Activated gamma-delta T cell (primary cell): Measurements from ENCODE around the gene BTG3.

Experiments used
- DNase-seq: peaks from one replicate; lab custom pipeline; 2025; lab: John Stamatoyannopoulos, UW
- total RNA-seq, 2 donors: gene quantifications; one replicate each; lab custom pipeline; 2026; lab: John Stamatoyannopoulos, UW

Gene BTG3, protein sequence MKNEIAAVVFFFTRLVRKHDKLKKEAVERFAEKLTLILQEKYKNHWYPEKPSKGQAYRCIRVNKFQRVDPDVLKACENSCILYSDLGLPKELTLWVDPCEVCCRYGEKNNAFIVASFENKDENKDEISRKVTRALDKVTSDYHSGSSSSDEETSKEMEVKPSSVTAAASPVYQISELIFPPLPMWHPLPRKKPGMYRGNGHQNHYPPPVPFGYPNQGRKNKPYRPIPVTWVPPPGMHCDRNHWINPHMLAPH
- 22.3 to 27.6 reads per million in 2 donors for total RNA-seq

DNA sequence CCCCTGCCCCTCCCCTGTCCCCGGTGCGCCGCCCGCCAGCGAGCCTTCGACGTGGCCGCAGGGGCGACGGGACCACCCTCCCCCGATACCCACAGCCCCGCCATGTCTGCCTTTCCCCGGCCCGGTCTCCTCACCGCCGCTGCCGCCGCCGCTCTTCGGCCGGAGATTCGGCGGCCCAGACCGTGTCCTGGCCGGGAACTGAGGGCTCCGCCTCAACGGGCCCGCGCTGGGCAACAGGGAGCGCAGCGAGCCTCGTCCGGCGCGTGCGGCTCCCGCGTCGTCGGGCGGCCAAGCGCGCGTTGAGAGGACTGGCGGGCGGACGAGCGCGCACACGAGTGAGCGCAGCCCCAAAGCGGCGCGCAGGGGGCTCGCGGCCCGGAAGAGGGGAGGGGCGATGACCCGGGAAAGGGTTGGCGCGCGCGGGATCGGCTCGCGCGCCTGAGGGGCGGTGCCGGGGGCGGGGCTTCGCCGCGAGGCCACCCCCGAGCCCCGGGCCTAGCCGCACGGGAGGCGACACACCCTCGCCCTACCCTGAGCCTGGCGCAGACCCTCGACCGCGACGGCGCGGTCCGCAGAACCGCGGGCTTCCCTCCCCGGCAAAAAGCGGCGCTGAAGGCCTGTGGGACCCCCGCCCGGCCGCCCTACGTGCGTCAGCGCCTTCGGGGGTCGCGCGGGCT is at the start of gene BTG3:
Gene BTG3, minus strand, starts transcription at position 337 of the 677 bp plus-strand sequence. CDS start 3,757 bp downstream, outside the sequence.
- DNase-seq = peak; percentile 68

DNA sequence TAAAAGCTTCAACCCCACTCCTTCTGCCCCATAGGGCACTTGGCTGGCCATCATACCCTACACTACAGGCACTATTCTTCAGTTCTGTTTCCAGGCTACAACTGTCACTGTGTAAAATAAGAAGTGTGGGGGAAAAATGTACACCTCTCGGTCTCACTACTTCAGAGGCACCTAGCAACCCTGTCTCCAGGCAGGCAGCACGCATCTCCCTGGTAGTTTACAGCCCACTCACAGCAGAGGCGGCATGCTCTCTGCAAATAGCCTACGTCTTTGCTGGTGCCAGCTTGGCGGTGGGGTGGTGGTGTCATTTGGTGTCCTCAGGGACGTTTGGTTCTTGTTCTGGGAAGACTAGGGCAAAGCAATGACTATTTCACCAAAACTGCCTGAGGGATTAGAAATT is 48.2 kb upstream of the BTG3 start:
- no peak for DNase-seq

DNA sequence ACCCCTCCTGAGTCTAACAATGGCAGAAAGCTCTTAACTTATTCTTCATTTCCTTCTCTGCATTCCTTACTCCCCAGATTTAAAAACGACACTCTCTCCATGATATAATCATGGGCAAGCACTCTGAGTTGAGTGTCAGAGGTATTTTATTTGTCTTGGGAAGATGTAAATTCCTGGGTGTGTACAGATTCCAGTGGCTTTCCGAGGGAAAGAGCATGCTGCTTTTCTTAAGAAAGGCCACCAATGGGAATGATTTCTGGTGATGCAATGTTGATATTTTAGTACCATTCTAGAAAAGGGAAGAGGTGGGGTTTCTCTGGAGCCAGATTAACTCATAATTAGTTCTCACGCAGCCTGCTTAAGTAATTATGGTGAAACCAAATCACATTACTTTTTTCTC is 47.8 kb upstream of the BTG3 start:
- no peak for DNase-seq

DNA sequence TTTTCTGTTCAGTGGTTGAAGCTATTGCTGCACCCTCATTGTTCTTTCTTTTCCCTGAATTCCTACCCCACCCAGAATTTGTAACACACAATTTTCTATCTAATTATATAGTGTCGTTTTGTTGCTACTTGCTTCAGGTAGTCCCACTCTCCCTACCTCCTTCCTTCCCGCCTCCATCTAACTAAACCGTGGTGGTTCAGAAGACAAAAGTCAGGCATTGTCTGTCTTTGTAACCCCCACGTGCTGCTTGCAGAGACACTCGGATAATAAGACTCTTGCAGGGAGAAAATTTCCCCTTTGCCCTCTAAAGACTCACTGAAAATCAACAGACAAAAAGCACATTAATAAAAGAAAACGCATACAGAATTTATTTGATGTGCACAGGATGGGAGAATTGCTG is 46.2 kb upstream of the BTG3 start:
- no peak for DNase-seq

DNA sequence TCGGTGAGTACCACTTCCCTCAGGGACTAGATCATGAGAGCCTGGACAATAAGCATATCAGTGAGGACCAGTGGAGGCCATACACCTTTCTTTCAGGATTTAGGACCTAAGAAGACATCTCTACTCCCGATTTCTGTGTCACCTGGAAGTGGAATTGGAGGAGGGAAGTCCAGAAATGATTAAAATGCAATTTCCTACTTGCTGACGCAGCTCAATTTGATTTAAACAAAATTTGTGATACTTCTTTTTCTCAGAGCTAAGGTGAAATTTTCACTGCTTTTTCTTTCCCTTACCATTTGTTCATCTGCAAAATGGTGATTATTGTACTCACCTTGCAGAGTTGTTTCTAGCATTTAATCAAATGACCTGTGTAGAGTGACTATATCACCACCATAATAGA is 38.8 kb upstream of the BTG3 start:
- no peak for DNase-seq

DNA sequence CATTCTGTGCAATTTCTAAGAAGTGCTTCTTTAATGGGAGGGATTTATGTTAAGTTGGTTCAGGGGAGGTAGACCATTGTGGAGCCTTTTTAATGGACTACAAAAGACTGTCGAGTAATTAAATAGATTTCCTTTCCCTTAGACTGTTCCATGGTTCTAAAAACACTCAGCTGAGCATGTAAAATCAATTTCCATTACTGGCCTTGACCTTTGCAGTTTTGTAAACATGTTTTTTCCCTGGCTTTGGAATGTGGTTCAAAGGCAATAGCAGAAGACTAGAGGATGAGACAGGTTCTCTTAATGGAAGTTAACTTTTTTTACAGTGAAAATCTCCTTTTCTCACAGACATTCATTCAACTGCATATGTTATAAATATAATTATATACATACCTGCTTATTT is 37.6 kb upstream of the BTG3 start:
- DNase-seq = no peak

DNA sequence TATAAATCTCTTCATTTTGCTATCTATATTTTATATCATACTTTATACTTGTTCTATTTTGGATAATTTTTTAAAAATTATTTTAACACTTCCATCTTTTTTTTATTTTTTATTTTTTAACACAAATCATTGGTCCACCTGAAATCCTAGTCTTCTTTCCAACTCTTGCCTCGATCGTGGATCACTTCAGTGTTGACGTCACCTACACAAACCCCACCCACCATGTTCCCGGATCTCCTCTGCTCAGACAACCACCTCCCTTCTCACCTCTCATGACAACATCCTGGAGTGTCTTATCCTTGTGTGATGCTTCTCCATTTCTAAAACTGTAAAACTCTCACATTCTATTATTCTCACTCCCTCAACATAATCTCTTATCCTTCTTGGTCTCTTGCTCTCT is 34.1 kb upstream of the BTG3 start:
- DNase-seq = no peak

DNA sequence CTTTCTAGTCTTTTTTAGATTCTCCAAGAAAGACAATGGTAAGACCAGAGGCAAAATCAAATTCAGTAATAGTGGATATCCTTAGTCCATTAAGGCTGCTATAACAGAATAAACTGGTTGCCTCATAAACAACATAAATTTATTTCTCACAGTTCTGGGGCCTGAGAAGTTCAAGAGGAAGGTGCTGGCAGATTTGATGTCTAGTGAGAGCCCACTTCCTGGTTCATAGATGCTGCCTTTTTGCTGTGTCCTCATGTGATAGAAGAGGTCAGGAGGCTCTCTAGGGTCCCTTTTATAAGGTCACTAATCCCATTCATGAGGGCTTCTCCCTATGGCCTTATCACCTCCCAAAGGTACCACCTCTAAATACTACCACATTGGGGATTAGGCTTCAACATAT is 31.5 kb upstream of the BTG3 start:
- DNase-seq = no peak

DNA sequence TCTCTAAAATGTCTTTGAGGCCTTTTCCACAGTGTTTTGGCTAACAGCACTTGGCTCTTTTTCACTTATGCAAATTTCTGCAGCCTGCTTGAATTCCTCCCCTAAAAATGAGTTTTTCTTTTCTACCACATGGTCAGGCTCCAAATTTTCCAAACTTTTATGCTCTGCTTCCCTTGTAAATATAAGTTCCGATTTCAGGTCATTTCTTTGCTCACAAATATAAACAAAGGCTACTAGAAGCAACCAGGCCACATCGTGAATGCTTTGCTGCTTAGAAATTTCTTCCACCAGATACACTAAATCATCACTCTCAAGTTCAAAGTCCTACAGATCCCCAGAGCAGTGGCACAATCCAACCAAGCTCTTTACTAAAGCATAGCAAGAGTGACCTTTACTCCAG is 28.1 kb upstream of the BTG3 start:
- no peak for DNase-seq

DNA sequence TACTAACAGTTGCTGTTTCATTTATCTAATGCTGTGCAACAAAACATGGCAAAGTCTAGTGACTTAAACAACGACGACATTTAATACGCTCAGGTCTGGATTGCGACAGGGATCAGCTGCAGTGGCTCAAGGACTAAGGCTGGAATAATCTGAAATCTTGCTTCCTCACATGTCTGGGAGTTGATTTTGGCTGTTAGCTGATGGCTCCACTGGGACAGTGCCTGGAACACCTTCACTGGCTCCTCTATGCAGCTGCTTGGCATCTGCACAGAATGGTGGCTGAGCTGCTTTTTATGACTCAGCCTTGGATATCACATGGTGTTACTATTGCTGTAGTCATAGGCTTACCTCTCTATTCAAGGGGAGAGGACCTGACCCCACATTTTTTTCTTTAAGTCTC is 24.0 kb upstream of the BTG3 start:
- DNase-seq = no peak

DNA sequence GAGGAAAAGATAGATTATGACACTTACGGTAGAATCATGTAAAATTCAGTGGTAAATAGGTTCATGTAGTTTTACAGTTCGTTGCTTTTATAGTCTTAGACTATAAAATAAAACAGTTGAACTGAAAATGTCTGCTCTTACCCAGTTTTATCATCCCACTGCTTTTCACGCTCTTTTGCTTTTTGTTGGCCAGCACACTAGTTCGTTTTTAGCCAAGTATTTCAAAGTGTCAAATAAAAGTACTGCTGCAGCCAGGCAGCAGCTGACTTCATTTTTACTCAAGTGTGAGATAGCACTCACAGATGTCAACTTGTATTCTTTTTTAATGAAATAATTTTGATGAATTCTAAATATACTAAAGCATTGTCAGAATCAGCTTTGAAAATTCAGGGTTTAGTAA is 18.5 kb upstream of the BTG3 start:
- DNase-seq = no peak

DNA sequence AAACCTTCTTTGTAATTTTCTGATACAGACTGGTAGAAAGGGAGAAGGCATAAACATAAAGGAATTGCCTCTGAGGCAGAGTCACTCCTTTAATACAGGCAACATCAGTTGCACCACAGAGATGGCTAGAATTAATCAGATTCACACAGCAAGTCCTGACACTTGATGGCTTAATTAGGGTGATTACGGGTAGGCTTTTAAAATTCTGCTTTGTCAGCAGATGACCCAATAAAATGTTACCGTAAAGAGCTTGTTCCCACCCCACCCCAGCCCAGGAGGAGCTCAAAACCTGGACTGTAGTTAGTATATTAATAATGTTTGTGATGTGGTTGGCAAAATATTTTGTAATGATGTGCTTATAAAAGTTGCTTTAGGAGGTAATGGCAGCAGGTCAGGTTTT is 9.3 kb upstream of the BTG3 start:
- DNase-seq = no peak

DNA sequence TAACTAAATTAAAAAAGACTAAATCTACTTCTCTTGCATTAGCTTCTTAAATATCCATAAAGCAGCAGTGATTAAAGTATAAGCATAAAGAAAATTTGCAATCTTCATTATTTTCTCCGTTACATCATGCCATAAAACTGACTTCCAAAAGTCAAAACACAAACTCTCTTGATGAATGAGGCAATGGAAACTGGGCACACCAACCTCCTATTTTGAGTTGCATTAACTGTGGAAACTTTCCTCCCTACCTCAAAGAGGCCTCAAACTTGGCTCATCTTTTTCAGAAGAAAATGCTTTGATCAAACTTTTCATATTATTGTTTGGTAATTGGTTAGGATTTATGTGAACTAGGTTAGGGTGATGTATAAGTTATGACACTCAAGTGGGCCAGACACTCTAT is 4.1 kb upstream of the BTG3 start:
- no peak for DNase-seq

DNA sequence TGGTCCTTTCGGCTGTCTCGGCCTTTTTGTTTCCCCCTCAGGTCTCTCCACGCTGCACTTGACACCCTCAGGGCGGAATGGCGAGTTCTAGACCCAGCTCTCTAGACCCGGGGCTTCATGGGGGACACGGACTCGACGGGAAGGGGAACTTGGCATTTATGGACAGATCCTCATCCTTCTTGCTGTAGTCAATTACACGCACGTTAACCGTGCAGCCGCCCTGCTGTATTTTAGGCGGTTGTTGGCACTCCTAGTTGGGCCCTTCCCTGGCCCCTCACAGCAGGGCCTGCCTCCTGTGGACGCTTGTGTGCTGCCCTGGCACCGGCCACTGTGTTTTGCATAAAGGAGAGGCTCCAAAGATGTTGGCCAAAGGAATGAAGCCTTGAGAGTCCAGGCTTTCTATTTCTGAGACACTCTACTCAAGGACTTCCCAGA is 558 bp upstream of the BTG3 start:
- no peak for DNase-seq

DNA sequence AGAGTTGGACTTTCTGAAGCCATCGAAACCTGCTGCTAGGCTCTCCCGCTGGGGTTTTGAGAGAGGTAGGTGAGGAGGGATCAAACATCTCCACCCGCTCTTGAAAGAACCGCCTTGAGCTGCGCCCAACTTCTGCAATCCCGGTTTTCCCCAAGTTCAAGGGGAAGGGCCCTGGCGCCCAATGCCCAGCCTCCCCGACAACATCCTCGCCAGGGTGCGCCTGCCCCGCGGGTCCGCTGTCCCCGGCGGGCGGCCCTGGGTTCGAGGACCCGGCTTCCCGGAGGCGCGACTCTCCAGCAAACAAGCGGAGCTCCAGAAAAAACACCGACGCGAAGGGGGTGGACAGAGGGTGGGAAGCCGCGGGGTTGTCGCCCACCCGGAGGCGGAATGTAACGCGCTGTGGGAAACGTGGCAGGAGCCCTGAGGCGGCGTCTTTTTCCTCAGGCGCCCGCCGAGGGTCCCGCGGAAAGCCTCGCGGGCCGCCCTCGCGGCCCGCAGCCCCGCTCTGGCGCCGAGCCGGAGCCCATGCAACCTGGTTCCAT is 607 bp downstream of the BTG3 start:
- DNase-seq = peak; percentile 20

DNA sequence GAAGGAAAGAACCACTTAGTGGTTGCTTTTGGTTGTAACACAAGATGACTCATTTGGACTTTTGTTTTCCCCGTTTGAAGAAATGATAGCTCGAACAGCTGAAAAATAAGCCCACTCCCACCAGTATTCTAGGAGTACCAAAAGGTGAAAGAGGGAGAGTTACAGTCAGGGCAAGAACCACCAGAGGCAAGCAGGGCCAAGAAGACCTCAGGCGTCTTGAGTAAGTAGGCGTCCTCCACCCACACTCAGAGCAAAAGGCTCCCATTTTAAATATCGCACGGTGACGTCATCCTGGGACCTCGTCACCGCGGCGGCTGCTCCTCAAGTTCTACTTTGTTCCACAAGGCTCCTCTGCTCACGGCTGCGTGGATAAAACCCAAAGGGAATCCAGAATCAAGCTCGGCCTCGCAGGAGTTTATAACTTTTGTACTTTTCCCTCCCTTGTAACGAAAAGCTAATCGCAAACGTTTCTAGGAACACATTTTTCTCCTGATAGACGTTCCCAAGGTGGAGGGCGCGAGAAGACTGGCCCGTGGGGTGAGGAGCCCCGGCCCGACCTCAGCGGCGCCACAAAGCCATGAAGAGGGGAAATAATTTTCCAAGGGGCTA is 1.2 kb downstream of the BTG3 start:
- DNase-seq = peak; percentile 43

DNA sequence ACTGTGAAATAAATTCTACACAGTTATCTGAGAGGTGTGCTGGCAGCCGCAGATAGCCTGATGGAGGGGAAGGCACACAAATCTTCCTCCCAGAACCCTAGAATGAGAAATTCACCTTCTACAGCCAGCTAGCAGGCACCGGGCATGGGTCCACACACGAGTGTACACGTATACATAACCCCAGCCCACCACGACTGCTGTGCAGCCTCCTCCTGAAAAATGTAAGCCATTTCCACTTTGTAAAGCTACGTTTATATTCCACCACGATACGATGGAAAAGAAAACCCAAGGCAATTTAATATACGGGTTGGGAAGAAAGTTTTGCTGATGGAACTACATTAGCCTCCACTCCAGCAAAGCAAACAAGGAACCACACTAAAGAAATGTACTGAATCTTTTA is 1.8 kb downstream of the BTG3 start:
- DNase-seq = no peak

DNA sequence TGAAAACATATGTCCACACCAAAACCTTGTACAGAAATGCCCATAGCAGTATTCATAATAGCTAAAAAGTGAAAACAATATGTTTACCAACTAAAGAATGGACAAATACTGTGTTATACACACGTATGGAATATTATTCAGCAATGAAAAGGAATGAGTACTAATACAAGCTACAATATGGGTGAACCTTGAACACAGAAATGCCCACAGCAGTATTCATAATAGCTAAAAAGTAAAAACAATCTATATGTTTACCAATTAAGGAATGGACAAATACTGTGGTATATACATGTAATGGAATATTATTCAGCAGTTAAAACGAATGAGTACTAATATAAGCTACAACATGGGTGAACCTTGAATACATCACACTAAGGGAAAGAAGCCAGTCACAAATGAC is 3.0 kb downstream of the BTG3 start:
- DNase-seq = no peak

DNA sequence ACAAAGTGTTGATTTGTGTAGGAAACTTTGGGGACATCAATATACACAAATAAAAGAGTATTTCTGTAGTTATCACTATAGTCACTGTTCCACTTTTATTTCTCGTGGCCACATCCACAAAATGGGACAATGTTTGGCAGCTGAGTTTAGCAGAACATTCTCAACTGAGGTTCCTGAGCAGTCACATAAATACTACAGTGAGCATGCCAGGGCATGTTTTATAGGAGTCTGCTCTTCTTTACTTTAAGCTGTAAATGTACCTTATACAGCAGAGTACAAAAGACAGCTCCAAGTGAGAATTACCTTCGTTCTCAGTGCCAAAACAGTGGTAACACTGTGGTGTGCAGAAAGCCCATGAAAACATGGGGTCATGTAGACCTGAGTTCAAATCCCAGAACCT is 5.0 kb downstream of the BTG3 start:
- no peak for DNase-seq

DNA sequence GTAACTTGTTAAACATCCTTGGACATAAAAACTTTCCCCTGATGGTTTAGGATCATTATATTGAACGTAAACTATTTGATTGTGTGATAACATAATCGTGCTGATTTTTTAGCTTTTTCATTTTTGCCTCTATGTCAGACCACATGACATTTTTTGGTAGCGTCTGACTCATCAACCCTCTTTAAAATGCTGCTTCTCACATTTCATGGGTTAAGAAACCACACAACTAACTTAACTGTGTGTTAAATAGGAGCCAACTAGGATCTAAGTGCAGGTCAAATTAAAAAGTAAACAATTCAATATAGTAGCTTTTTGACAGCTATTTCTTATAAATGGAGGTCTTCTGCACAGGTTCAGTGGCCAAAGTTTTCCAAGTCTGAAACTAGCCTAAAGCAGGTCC is 9.8 kb downstream of the BTG3 start:
- no peak for DNase-seq

DNA sequence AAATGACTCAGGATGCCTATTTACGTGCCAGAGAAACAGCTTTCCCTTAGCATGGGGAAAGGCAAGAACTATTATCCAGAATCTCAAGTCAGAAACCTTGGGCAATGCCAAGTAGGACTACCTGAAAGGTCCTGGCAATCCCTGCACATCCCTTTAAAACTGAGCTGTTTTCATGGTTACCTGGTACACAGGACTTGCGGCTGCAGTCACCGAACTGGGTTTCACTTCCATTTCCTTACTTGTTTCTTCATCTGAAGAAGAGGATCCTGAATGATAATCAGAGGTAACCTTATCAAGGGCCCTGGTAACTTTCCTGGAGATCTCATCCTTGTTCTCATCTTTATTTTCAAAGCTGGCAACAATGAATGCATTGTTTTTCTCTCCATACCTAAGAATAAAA is 14.3 kb downstream of the BTG3 start:
- no peak for DNase-seq

DNA sequence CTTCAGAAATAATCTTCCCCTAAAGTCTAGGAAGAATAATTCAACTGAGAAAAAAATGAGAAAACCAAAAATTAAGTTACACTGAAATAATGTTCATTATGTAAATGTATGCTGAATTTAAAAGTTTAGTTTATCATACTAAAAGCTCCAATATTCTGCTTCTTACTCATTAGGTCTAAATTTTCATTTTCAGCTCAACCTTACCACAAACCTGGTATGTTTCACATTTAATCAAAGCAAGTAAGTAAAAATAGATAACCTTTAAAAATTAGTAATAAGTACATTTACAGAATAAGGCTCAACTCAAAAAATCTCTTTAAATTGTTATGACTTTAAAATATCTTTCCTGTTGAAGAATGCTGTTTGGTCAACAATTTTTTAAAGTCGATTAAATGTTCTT is 15.0 kb downstream of the BTG3 start:
- no peak for DNase-seq

DNA sequence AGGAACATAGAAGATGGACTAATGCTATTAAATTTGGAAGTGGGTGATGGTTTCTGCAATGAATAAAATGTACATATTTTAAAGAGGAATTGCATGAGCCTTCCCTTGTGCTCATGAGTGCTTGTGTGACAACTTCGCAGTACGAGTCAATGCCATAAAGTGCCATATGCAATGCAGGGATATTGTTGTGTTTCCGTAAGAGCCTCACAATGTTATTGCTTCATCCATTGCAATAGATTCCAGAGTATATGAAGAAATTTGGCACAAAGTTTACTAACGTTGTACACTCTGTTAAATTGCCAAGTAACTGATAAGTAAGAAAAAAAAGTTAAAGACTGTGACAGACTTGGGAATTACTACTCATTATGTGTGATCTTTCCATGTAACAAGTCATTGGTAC is 22.3 kb downstream of the BTG3 start:
- DNase-seq = no peak
